ENCODE measurements around the gene CEP57.

CEP57 gene

GRCh38 chr11:95795627-95796295 is 5.5 kb downstream of the CEP57 start:
- Histone ChIP-seq H3K9me3 (ENCODE audit: insufficient read depth, low read depth, low read length) (no peaks in the 10 kb centered on the region), H3K23ac (ENCODE audit: low read length) (no peak overlapping the region), H3K27ac (ENCODE audit: low read depth, low read length) (no peak overlapping the region), H4K91ac (ENCODE audit: low read depth, low read length) (no peak overlapping the region), H2BK5ac (ENCODE audit: low read depth, low read length, poor library complexity) (no peak overlapping the region), H2AK5ac (ENCODE audit: low read length) (no peak overlapping the region), H3K79me2 (ENCODE audit: control insufficient read depth, insufficient read depth, low read length, poor library complexity) (peaks cover 6% of the 10 kb centered on the region), H4K12ac (ENCODE audit: low read depth, low read length) (no peak overlapping the region), H3K9ac (ENCODE audit: low read length) (no peak overlapping the region), H3K4me3 (ENCODE audit: low read depth, low read length) (no peak overlapping the region), H3K14ac (ENCODE audit: low read length) (no peak overlapping the region), H3K4ac (ENCODE audit: low read depth, low read length) (no peak overlapping the region), H2BK120ac (ENCODE audit: insufficient read depth, low read length, poor library complexity) (no peak overlapping the region), H3K27me3 (ENCODE audit: insufficient read depth, low read length) (no peaks in the 10 kb centered on the region), H3K4me2 (ENCODE audit: low read length) (no peak overlapping the region), H2BK12ac (ENCODE audit: low read length) (no peak overlapping the region), H3K18ac (ENCODE audit: low read length) (no peak overlapping the region), H2AFZ (ENCODE audit: insufficient read depth, low read length, poor library complexity) (no peak overlapping the region), H4K8ac (ENCODE audit: low read depth, low read length) (no peak overlapping the region), H3K4me1 (ENCODE audit: control insufficient read depth in 1 of 2, insufficient read depth in 2 of 2, low read length in 2 of 2) (peaks cover 0 to 4% of the 10 kb centered on the region in 2 experiments), H3K79me1 (ENCODE audit: low read length) (peaks cover 3% of the 10 kb centered on the region), H3K36me3 (ENCODE audit: control insufficient read depth in 1 of 2, insufficient read depth in 2 of 2, low read length in 2 of 2) (peaks cover 2 to 3% of the 10 kb centered on the region in 2 experiments)
- DNase-seq: no peak
- no CpG with 5 or more reads among the region's 3 CpGs for WGBS (ENCODE audit: extremely low coverage, insufficient coverage, insufficient read length)

- Histone ChIP-seq H3K18ac (ENCODE audit: low read length) (no peak overlapping the region), H3K79me2 (ENCODE audit: control insufficient read depth, insufficient read depth, low read length, poor library complexity) (peaks cover 4% of the 10 kb centered on the region), H3K23ac (ENCODE audit: low read length) (no peak overlapping the region), H3K27ac (ENCODE audit: low read depth, low read length) (no peak overlapping the region), H4K8ac (ENCODE audit: low read depth, low read length) (no peak overlapping the region), H4K12ac (ENCODE audit: low read depth, low read length) (no peak overlapping the region), H2BK5ac (ENCODE audit: low read depth, low read length, poor library complexity) (no peak overlapping the region), H3K79me1 (ENCODE audit: low read length) (no peaks in the 10 kb centered on the region), H2AK5ac (ENCODE audit: low read length) (no peak overlapping the region), H2BK12ac (ENCODE audit: low read length) (no peak overlapping the region), H3K4me2 (ENCODE audit: low read length) (no peak overlapping the region), H2AFZ (ENCODE audit: insufficient read depth, low read length, poor library complexity) (no peak overlapping the region), H3K4me1 (ENCODE audit: control insufficient read depth in 1 of 2, insufficient read depth in 2 of 2, low read length in 2 of 2) (peaks cover 0 to 4% of the 10 kb centered on the region in 2 experiments), H2BK120ac (ENCODE audit: insufficient read depth, low read length, poor library complexity) (no peak overlapping the region), H3K9ac (ENCODE audit: low read length) (no peak overlapping the region), H3K14ac (ENCODE audit: low read length) (no peak overlapping the region), H3K27me3 (ENCODE audit: insufficient read depth, low read length) (no peaks in the 10 kb centered on the region), H3K4me3 (ENCODE audit: low read depth, low read length) (no peak overlapping the region), H3K36me3 (ENCODE audit: control insufficient read depth in 1 of 2, insufficient read depth in 2 of 2, low read length in 2 of 2) (peaks cover 2 to 3% of the 10 kb centered on the region in 2 experiments), H3K9me3 (ENCODE audit: insufficient read depth, low read depth, low read length) (no peaks in the 10 kb centered on the region), H3K4ac (ENCODE audit: low read depth, low read length) (no peak overlapping the region), H4K91ac (ENCODE audit: low read depth, low read length) (no peak overlapping the region)
- DNase-seq: no peak
- WGBS (ENCODE audit: extremely low coverage, insufficient coverage, insufficient read length): no CpG with 5 or more reads among the region's 4 CpGs
Measured at GRCh38 chr11:95796501-95796900, 6.2 kb downstream of the CEP57 start.

- Histone ChIP-seq H3K4me1 (ENCODE audit: control insufficient read depth in 1 of 2, insufficient read depth in 2 of 2, low read length in 2 of 2) (no peaks in the 10 kb centered on the region), H3K27ac (ENCODE audit: low read depth, low read length) (no peak overlapping the region), H4K91ac (ENCODE audit: low read depth, low read length) (no peak overlapping the region), H4K8ac (ENCODE audit: low read depth, low read length) (no peak overlapping the region), H3K23ac (ENCODE audit: low read length) (no peak overlapping the region), H2AK5ac (ENCODE audit: low read length) (no peak overlapping the region), H3K4ac (ENCODE audit: low read depth, low read length) (no peak overlapping the region), H3K79me2 (ENCODE audit: control insufficient read depth, insufficient read depth, low read length, poor library complexity) (no peaks in the 10 kb centered on the region), H4K12ac (ENCODE audit: low read depth, low read length) (no peak overlapping the region), H3K79me1 (ENCODE audit: low read length) (no peaks in the 10 kb centered on the region), H2BK12ac (ENCODE audit: low read length) (no peak overlapping the region), H2BK5ac (ENCODE audit: low read depth, low read length, poor library complexity) (no peak overlapping the region), H3K27me3 (ENCODE audit: insufficient read depth, low read length) (no peaks in the 10 kb centered on the region), H3K18ac (ENCODE audit: low read length) (no peak overlapping the region), H3K14ac (ENCODE audit: low read length) (no peak overlapping the region), H2AFZ (ENCODE audit: insufficient read depth, low read length, poor library complexity) (no peak overlapping the region), H3K36me3 (ENCODE audit: control insufficient read depth in 1 of 2, insufficient read depth in 2 of 2, low read length in 2 of 2) (peaks cover 2 to 5% of the 10 kb centered on the region in 2 experiments), H3K9me3 (ENCODE audit: insufficient read depth, low read depth, low read length) (no peaks in the 10 kb centered on the region), H2BK120ac (ENCODE audit: insufficient read depth, low read length, poor library complexity) (no peak overlapping the region), H3K9ac (ENCODE audit: low read length) (no peak overlapping the region), H3K4me3 (ENCODE audit: low read depth, low read length) (no peak overlapping the region), H3K4me2 (ENCODE audit: low read length) (no peak overlapping the region)
- DNase-seq: no peak
- no CpG with 5 or more reads among the region's 1 CpG for WGBS (ENCODE audit: extremely low coverage, insufficient coverage, insufficient read length)
Measured at GRCh38 chr11:95799546-95799945, 9.2 kb downstream of the CEP57 start.

DNA sequence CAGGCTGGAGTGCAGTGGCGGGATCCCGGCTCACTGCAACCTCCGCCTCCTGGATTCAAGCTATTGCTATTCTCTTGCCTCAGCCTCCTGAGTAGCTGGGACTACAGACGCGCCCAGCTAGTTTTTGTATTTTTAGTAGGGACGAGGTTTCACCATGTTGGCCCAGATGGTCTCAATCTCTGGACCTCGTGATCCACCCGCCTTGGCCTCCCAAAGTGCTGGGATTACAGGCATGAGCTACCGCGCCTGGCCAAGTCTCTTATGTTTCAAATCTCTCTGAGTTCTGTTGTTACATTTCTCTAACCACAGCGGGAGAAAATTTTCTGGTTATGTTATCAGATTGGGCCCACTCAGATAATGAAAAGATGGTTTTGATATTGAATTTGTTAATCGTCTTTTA is 10.1 kb downstream of the CEP57 start:
- no peaks in the 10 kb centered on the region for H3K9me3 ChIP-seq (ENCODE audit: insufficient read depth, low read depth, low read length)
- H3K36me3 ChIP-seq (ENCODE audit: control insufficient read depth in 1 of 2, insufficient read depth in 2 of 2, low read length in 2 of 2): peaks cover 2 to 5% of the 10 kb centered on the region in 2 experiments
- no peaks in the 10 kb centered on the region for H3K27me3 ChIP-seq (ENCODE audit: insufficient read depth, low read length)
- H4K91ac ChIP-seq (ENCODE audit: low read depth, low read length): no peak overlapping the region
- H3K4me3 ChIP-seq (ENCODE audit: low read depth, low read length): no peak overlapping the region
- no peak overlapping the region for H3K4ac ChIP-seq (ENCODE audit: low read depth, low read length)
- H3K79me1 ChIP-seq (ENCODE audit: low read length): no peaks in the 10 kb centered on the region
- no peak overlapping the region for H2BK120ac ChIP-seq (ENCODE audit: insufficient read depth, low read length, poor library complexity)
- DNase-seq: no peak
- H3K18ac ChIP-seq (ENCODE audit: low read length): no peak overlapping the region
- H2AK5ac ChIP-seq (ENCODE audit: low read length): no peak overlapping the region
- no peak overlapping the region for H4K8ac ChIP-seq (ENCODE audit: low read depth, low read length)
- no peaks in the 10 kb centered on the region for H3K4me1 ChIP-seq (ENCODE audit: control insufficient read depth in 1 of 2, insufficient read depth in 2 of 2, low read length in 2 of 2)
- no peak overlapping the region for H2BK12ac ChIP-seq (ENCODE audit: low read length)
- H4K12ac ChIP-seq (ENCODE audit: low read depth, low read length): no peak overlapping the region
- H3K79me2 ChIP-seq (ENCODE audit: control insufficient read depth, insufficient read depth, low read length, poor library complexity): no peaks in the 10 kb centered on the region
- H3K23ac ChIP-seq (ENCODE audit: low read length): no peak overlapping the region
- WGBS (ENCODE audit: extremely low coverage, insufficient coverage, insufficient read length): no CpG with 5 or more reads among the region's 12 CpGs
- no peak overlapping the region for H3K4me2 ChIP-seq (ENCODE audit: low read length)
- no peak overlapping the region for H2AFZ ChIP-seq (ENCODE audit: insufficient read depth, low read length, poor library complexity)
- no peak overlapping the region for H3K14ac ChIP-seq (ENCODE audit: low read length)
- no peak overlapping the region for H2BK5ac ChIP-seq (ENCODE audit: low read depth, low read length, poor library complexity)
- no peak overlapping the region for H3K27ac ChIP-seq (ENCODE audit: low read depth, low read length)
- no peak overlapping the region for H3K9ac ChIP-seq (ENCODE audit: low read length)
